ENCODE measurements around the gene RILPL2. TPM values are rescaled to one million over a fixed set of nuclear protein-coding genes. Genes with fewer than 3 reads are reported as not detected.

Gene RILPL2
- total and polyA plus RNA-seq, 12 donors, result 1.1 to 6.6 (median 4.3) TPM

- no peaks in the 10 kb centered on the region for H3K9me3 ChIP-seq (replicated peaks in 1 of 3)
- peak overlapping the region in 4 of 5 donors; percentile 66 to 98 (median 81) for H3K27ac ChIP-seq
- WGBS, 4 donors, result 53 to 69% (median 58%) methylated on average over 19 to 23 of the region's 23 CpGs
- H3K4me3 ChIP-seq, result peak overlapping the region in 1 of 4 donors; percentile 88
- peaks cover 12 to 30% of the 10 kb centered on the region in 2 donors for H3K4me1 ChIP-seq (replicated peaks in 1 of 2)
- intact Hi-C loops (cut with DNase I), result no loop called here
- no peak for TF ChIP-seq POLR2A (IDR thresholded peaks at IDR 0.05)
- H3K27me3 ChIP-seq, result no peaks in the 10 kb centered on the region
- peaks cover 0 to 52% of the 10 kb centered on the region in 2 donors for H3K36me3 ChIP-seq (replicated peaks in 1 of 2)
- peak in 1 of 7 donors; percentile 26 for DNase-seq
Measured at GRCh38 chr12:123390498-123391426, 45.7 kb downstream of the RILPL2 start.

GRCh38 chr12:123389560-123390351 lies 46.7 kb downstream of the RILPL2 start:
- Histone ChIP-seq H3K4me1 (replicated peaks in 1 of 2) (peaks cover 13 to 33% of the 10 kb centered on the region in 2 donors), H3K9me3 (replicated peaks in 1 of 3) (no peaks in the 10 kb centered on the region), H3K27ac (peak overlapping the region in 4 of 5 donors; percentile 66 to 98 (median 81)), H3K4me3 (peak overlapping the region in 3 of 4 donors; percentile 33 to 88 (median 44)), H3K27me3 (no peaks in the 10 kb centered on the region), H3K36me3 (replicated peaks in 1 of 2) (peaks cover 0 to 42% of the 10 kb centered on the region in 2 donors)
- 3 to 13% (median 3%) methylated on average over 7 to 66 of the region's 66 CpGs; no CpG with 5 or more reads in 1 of the 4 donors for WGBS, 4 donors
- intact Hi-C loops (cut with DNase I), result no loop called here
- TF ChIP-seq CTCF (IDR thresholded peaks at IDR 0.05), result no peak
- TF ChIP-seq POLR2A (IDR thresholded peaks at IDR 0.05), result peak in 1 of 2 donors; percentile 42
- peak; percentile 37 to 68 (median 62) for DNase-seq

GRCh38 chr12:123388951-123389559 lies 47.4 kb downstream of the RILPL2 start:
- 0 to 1% (median 0%) methylated on average over 2 to 83 of the region's 102 CpGs; no CpG with 5 or more reads in 1 of the 4 donors for WGBS, 4 donors
- Histone ChIP-seq H3K36me3 (replicated peaks in 1 of 2) (peaks cover 0 to 35% of the 10 kb centered on the region in 2 donors), H3K27ac (peak overlapping the region in 4 of 5 donors; percentile 66 to 98 (median 81)), H3K4me3 (peak overlapping the region in 3 of 4 donors; percentile 33 to 88 (median 44)), H3K4me1 (replicated peaks in 1 of 2) (peaks cover 17 to 39% of the 10 kb centered on the region in 2 donors), H3K9me3 (replicated peaks in 1 of 3) (no peaks in the 10 kb centered on the region), H3K27me3 (no peaks in the 10 kb centered on the region)
- DNase-seq, result peak in 1 of 7 donors; percentile 14
- TF ChIP-seq CTCF (IDR thresholded peaks at IDR 0.05) (no peak), POLR2A (IDR thresholded peaks at IDR 0.05) (no peak)
- intact Hi-C loops (cut with DNase I), result no loop called here

GRCh38 chr12:123388177-123388950 lies 48.1 kb downstream of the RILPL2 start:
- Histone ChIP-seq H3K27me3 (no peaks in the 10 kb centered on the region), H3K36me3 (replicated peaks in 1 of 2) (peaks cover 0 to 28% of the 10 kb centered on the region in 2 donors), H3K4me1 (replicated peaks in 1 of 2) (peaks cover 17 to 39% of the 10 kb centered on the region in 2 donors), H3K9me3 (replicated peaks in 1 of 3) (no peaks in the 10 kb centered on the region), H3K4me3 (peak overlapping the region in 2 of 4 donors; percentile 15 to 73), H3K27ac (peak overlapping the region; percentile 74 to 98 (median 84))
- DNase-seq, result peak; percentile 66 to 84 (median 79)
- intact Hi-C loops (cut with DNase I), result no loop called here
- 0 to 2% (median 0%) methylated on average over 11 to 42 of the region's 52 CpGs; no CpG with 5 or more reads in 1 of the 4 donors for whole genome bisulfite sequencing, 4 donors
- TF ChIP-seq CTCF (IDR thresholded peaks at IDR 0.05) (peak in 1 of 6 experiments; percentile 18), POLR2A (IDR thresholded peaks at IDR 0.05) (peak in 1 of 2 donors; percentile 42)
